Gastrocnemius medialis (tissue), 4 donors: ENCODE data around the gene CPNE5. TPM values are rescaled to one million over a fixed set of nuclear protein-coding genes. Genes with fewer than 3 reads are reported as not detected.

ENCODE experiments used
- ATAC-seq, 2 donors: fragments of 150-250 bp; one replicate each; pipeline ENCODE4 v1.9.1; 2016
- DNase-seq, 2 donors: peaks; one replicate each; pipeline ENCODE4 v3.0.0-alpha.2; 2019
- H3K27ac ChIP-seq, 4 donors: fragments of 200-600 bp; sonication (generic); 1 replicate in 1 of 4; 2 replicates in 3 of 4; pipeline ENCODE4 v1.5.1; 2016 to 2018; ENCODE audit warnings: mild to moderate bottlenecking in 2 of 4, moderate library complexity in 1 of 4
- H3K27me3 ChIP-seq, 3 donors: fragments of 200-600 bp; sonication (generic) in 2 of 3; 1 replicate in 1 of 3; 2 replicates in 2 of 3; pipeline versions ENCODE4 v1.5.1 to v1.6.0; 2016 to 2019; ENCODE audit warnings: mild to moderate bottlenecking in 1 of 3, moderate library complexity in 1 of 3
- H3K36me3 ChIP-seq, 2 donors: fragments of 200-600 bp; sonication (generic) in 1 of 2; one replicate each; pipeline ENCODE4 v1.5.1; 2017 to 2018
- H3K4me1 ChIP-seq, 2 donors: fragments of 200-600 bp; sonication (generic) in 1 of 2; one replicate each; pipeline ENCODE4 v1.5.1; 2016 to 2017; ENCODE audit warnings: mild to moderate bottlenecking in 2 of 2
- H3K4me3 ChIP-seq, 4 donors: fragments of 200-600 bp; sonication (generic) in 3 of 4; 1 replicate in 1 of 4; 2 replicates in 3 of 4; pipeline ENCODE4 v1.5.1; 2016 to 2019; ENCODE audit warnings: mild to moderate bottlenecking in 2 of 4
- H3K9me3 ChIP-seq, 3 donors: fragments of 200-600 bp; sonication (generic) in 2 of 3; 1 replicate in 1 of 3; 2 replicates in 2 of 3; pipeline ENCODE4 v1.5.1; 2016 to 2019
- POLR2A ChIP-seq, 2 donors: fragments of 450-650 bp; IDR thresholded peaks; one replicate each; pipeline ENCODE4 v1.6.1; 2017; ENCODE audit warnings: antibody characterized with exemption in 2 of 2, mild to moderate bottlenecking in 2 of 2, moderate library complexity in 2 of 2
- in situ Hi-C, 4 donors: fragments of 200-750 bp; cut with MboI; loops; one replicate each; pipeline versions ENCODE4 v1.15.0 to v1.8.0; 2017; ENCODE audit warnings: low sequenced_read_pairs in 4 of 4
- intact Hi-C: fragments of 100-400 bp; cut with DNase I; formaldehyde crosslinking; loops from one replicate; pipeline ENCODE4 v1.15.1; 2023; ENCODE audit warnings: low total_unique reads
- total RNA-seq, 4 donors: library from RNA; depleted of rRNA; stranded (reverse); fragments of >200 nt; gene quantifications; one replicate each; pipeline versions ENCODE4 v1.1.0 to v1.2.3, GENCODE V29; 2016
- TF ChIP-seq, protein P1 (sequence below), 5 experiments: fragments of 450-650 bp in 3 of 5; fragments of 200-600 bp in 2 of 5; sonication (generic) in 2 of 5; IDR thresholded peaks in 4 of 5; conservative IDR thresholded peaks in 1 of 5; 1 replicate in 4 of 5; 2 replicates in 1 of 5; pipeline ENCODE4 v1.5.1; 2016 to 2019; ENCODE audit warnings: antibody characterized with exemption in 5 of 5, mild to moderate bottlenecking in 3 of 5, moderate library complexity in 3 of 5

CPNE5 gene
- total RNA-seq, 4 donors from 2014 or later = 0.11 TPM; not detected in 3

- Histone ChIP-seq H3K4me3 (no peak overlapping the region), H3K4me1 (no peaks in the 10 kb centered on the region), H3K9me3 (peaks cover 0 to 5% (median 0%) of the 10 kb centered on the region in 3 donors), H3K27me3 (no peaks in the 10 kb centered on the region), H3K27ac (no peak overlapping the region), H3K36me3 (no peaks in the 10 kb centered on the region)
- ATAC-seq (no peak), DNase-seq (no peak)
- in situ Hi-C loops (no loop called here), intact Hi-C loops (no loop called here)
- TF ChIP-seq POLR2A (IDR thresholded peaks at IDR 0.05) = no peak
- TF ChIP-seq, protein P1, sequence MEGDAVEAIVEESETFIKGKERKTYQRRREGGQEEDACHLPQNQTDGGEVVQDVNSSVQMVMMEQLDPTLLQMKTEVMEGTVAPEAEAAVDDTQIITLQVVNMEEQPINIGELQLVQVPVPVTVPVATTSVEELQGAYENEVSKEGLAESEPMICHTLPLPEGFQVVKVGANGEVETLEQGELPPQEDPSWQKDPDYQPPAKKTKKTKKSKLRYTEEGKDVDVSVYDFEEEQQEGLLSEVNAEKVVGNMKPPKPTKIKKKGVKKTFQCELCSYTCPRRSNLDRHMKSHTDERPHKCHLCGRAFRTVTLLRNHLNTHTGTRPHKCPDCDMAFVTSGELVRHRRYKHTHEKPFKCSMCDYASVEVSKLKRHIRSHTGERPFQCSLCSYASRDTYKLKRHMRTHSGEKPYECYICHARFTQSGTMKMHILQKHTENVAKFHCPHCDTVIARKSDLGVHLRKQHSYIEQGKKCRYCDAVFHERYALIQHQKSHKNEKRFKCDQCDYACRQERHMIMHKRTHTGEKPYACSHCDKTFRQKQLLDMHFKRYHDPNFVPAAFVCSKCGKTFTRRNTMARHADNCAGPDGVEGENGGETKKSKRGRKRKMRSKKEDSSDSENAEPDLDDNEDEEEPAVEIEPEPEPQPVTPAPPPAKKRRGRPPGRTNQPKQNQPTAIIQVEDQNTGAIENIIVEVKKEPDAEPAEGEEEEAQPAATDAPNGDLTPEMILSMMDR (IDR thresholded peaks at IDR 0.05 in 4 of 5, conservative IDR thresholded peaks at IDR 0.05 in 1 of 5) = no peak
Observed at GRCh38 chr6:36746251-36746650, 93.0 kb downstream of the CPNE5 start.

GRCh38 chr6:36745836-36746235 lies 93.4 kb downstream of the CPNE5 start:
- in situ Hi-C loops (no loop called here), intact Hi-C loops (no loop called here)
- ATAC-seq (no peak), DNase-seq (no peak)
- no peak overlapping the region for H3K27ac ChIP-seq
- no peaks in the 10 kb centered on the region for H3K4me1 ChIP-seq
- H3K4me3 ChIP-seq = no peak overlapping the region
- TF ChIP-seq POLR2A (IDR thresholded peaks at IDR 0.05) = no peak
- TF ChIP-seq, protein P1 (IDR thresholded peaks at IDR 0.05 in 4 of 5, conservative IDR thresholded peaks at IDR 0.05 in 1 of 5) = no peak
- no peaks in the 10 kb centered on the region for H3K36me3 ChIP-seq
- peaks cover 0 to 5% (median 0%) of the 10 kb centered on the region in 3 donors for H3K9me3 ChIP-seq
- no peaks in the 10 kb centered on the region for H3K27me3 ChIP-seq

DNA sequence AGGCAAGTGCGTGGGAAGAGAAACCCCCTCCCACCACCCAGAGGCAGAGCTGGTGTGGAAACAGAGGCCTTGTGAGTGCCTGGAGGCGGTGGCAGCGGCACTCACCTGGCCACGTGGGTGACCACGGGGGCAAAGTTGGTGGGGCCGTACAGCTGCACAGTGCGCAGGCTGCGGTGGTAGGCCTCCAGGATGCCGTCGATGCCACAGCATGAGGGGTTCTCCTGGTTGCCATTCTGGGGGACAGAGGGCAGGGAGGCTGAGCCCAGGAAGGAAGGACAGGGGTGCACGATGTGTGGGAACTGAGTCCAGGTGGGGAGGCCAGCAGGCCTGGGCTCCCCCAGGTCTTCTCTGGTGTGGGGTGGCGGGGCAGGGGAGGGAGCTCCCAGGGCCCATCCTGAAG lies 94.0 kb downstream of the CPNE5 start:
- DNase-seq (no peak), ATAC-seq (no peak)
- TF ChIP-seq, protein P1 (IDR thresholded peaks at IDR 0.05 in 4 of 5, conservative IDR thresholded peaks at IDR 0.05 in 1 of 5) = no peak
- no peak for TF ChIP-seq POLR2A (IDR thresholded peaks at IDR 0.05)
- Histone ChIP-seq H3K4me1 (no peaks in the 10 kb centered on the region), H3K27me3 (no peaks in the 10 kb centered on the region), H3K9me3 (peaks cover 0 to 5% (median 0%) of the 10 kb centered on the region in 3 donors), H3K4me3 (no peak overlapping the region), H3K27ac (no peak overlapping the region), H3K36me3 (no peaks in the 10 kb centered on the region)
- in situ Hi-C loops (no loop called here), intact Hi-C loops (no loop called here)

- Histone ChIP-seq H3K27me3 (no peaks in the 10 kb centered on the region), H3K27ac (no peak overlapping the region), H3K9me3 (no peaks in the 10 kb centered on the region), H3K4me1 (no peaks in the 10 kb centered on the region), H3K4me3 (no peak overlapping the region), H3K36me3 (no peaks in the 10 kb centered on the region)
- TF ChIP-seq, protein P1 (IDR thresholded peaks at IDR 0.05 in 4 of 5, conservative IDR thresholded peaks at IDR 0.05 in 1 of 5) = no peak
- no peak for TF ChIP-seq POLR2A (IDR thresholded peaks at IDR 0.05)
- no peak for DNase-seq
- intact Hi-C loops (no loop called here), in situ Hi-C loops (no loop called here)
- ATAC-seq = no peak
Observed at GRCh38 chr6:36744304-36744673, 95.0 kb downstream of the CPNE5 start.
